Activated gamma-delta T cell (primary cell): Measurements from ENCODE around the gene STARD4.

Experiments
- DNase-seq: peaks from one replicate; lab custom pipeline; 2025; lab: John Stamatoyannopoulos, UW

The STARD4 gene

GRCh38 chr5:111528056-111528455, 15.7 kb upstream of the STARD4 start:
- DNase-seq: no peak

DNA sequence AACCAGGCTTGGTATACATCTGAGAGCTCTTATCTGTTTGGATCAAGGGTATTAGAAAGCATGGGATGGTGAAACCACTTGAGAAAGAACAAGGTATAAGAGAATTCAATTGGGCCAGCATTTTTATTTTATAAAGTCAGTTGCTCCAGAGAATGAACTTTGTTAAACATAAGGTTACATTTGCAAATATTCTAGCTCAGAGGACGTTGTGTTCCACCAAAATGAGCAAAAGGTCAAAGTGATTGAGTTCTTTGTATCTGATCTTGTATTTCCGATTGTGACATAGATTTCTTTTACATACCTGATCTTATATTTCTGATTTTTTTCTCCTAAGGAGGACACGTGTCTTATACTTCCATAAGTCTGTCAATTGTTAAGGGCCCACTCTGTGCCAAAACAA, 8.6 kb upstream of the STARD4 start:
- DNase-seq: no peak

GRCh38 chr5:111518777-111519176, 6.4 kb upstream of the STARD4 start:
- no peak for DNase-seq

DNA sequence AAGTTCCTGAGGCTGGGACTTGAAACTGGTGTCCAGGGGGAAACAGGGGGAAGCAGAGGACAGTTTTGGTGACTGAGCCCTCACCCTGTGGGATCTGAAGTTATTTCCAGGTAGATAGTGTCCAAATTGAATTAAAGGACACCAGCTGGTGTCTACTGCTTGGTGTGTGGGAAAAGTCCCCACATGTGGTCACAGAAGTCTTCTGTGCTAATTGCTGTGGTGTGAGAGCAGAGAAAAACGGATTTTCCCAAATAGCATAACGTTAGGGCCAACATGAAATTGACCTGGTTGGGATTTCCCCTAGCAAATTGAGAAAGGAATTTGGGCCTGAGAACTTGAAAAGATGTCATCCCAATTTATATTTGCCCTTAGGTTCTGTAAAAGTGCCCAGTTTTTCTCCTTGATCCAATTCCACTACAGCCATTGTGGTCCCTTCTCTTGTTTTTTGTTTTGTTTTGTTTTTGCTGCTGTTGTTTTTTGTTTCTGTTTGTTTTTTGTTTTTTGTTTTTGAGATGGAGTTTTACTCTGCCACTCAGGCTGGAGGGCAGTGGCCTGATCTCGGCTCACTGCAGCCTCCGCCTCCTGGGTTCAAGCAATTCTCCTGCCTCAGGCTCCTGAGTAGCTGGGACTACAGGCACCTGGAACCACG, 5.6 kb upstream of the STARD4 start:
- no peak for DNase-seq

DNA sequence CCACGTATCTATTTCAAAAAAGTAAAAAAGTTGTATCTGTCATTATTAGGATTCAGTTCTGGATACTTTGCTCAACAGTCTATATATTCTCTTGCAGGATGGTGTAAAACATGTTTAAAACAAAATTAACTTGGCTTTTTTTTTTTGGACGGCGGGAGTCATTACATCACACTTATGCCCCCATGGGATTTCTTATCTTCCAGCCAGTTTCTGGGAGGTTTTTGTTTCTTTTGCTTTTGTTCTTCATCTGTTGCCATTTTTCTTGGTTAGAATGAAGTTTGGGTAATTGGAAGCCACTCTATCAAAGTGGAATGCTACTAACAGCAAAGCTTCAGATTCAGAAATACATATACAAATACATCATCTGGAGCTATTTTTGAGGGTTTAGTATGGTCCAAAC, 1.8 kb upstream of the STARD4 start:
- DNase-seq: no peak

- DNase-seq: no peak
Measured at GRCh38 chr5:111513131-111513520, 791 bp upstream of the STARD4 start.

DNA sequence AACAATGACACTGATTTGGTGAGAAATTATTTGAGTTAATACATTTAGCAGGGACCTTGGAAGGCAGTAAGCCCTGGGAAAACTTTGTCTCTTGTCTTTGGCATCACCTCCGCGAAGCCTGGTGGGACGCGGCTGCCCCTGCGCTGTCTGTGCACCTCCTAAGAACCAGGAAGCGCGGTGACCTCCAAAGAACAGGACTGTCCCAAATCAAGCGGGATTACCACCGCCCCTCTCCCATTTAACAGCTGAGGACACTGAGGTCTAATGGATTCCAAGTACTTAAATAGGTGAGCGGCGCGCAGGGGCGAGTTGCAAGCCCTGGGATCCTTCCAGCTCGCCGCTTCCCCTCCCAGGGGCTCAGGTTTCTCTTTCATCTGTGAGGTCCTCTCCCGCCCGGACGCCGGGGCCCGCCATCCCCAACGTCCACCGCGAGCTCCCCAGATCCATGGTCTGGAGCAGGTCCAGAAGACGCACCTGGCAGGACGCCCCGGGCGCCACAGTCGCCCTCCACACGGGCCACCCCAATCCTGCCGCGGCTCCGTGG, 432 bp downstream of the STARD4 start:
- no peak for DNase-seq

- DNase-seq: no peak
Measured at GRCh38 chr5:111511174-111511830, 1.0 kb downstream of the STARD4 start.

GRCh38 chr5:111509119-111509518, 3.2 kb downstream of the STARD4 start:
- DNase-seq: no peak

- DNase-seq: no peak
Measured at GRCh38 chr5:111507276-111507675, 5.1 kb downstream of the STARD4 start.

DNA sequence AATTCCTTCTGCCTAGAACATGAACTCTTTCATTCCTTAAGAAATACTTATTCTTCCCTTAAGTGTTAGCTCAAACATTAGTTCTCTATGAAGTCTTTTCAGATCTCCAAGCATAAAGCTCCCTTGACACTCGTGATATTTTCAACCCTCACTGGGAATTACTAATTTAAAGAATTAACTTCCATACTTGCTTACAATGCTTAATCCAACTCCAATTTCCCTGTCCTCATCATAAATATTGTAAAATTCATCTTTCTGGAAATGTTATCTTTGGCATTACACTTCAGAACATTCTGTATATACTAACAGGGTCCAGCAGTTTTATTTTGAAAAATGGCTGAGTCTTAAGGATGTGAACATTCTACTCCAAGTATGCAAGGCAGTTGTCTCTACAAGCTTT, 7.2 kb downstream of the STARD4 start:
- DNase-seq: no peak

DNA sequence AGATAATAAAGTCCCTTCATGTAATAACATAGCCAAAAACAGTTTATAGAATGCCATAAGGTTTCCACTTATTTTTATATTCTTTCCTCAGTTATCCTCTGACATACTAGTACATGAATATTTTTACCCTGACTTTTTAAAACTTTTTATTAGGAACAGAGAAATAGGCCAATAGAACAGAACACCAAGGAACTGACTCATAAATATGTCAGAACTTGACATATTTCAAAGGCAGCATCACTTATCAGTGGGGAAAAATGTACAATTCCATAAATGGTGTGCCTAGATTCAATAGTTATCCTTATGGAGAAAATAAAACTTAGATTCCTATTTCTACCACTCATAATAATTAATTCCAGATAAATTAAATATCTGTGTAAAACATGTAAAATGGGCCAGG, 9.4 kb downstream of the STARD4 start:
- no peak for DNase-seq

DNA sequence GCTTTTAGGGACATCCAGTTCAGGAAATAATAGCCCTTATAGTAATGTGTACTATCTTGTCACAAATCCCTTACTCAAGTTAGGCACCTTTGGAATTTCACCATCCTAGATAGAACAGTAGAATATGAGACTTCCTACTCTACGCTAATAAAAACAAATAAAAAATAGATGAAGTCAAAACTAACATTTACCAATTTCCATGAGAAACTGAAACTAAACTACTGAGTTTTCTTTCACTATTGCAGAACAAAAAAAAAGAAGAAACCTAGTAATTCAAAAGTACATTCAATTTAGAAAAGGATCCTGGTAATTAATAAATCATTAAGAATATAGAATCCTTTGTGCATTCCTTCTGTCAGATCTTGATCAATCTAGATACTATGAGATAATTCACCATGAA, 14.0 kb downstream of the STARD4 start:
- no peak for DNase-seq

- no peak for DNase-seq
Measured at GRCh38 chr5:111495159-111495558, 17.2 kb downstream of the STARD4 start.

DNA sequence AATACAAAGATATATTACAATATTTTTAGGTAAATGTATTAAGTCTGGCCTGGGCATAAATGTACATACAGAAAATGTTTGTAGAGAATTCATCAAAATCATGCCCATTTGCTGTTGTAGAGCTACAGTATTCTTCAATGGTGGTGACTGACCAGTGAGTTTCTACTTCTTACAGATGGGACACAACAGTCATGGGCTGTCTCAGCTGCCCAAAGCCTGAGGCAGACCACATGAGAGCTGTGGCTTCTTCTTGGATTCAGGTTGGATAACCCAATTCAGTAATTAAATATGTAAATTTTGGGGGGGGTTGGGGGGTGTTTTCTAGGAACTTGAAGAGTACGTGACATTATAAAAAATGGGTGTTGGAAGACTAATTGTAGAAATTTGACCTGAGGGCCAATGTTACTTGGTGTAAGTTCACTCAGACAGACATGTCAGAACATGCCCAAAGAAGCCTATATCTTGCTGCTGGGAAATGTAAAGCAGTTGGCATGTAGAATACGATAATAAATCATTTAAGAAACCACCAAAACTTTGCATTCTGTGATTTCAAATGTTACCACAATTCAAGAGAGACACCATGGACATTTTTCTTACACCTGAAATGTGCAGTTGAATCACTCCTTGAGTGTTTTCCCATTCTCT, 17.9 kb downstream of the STARD4 start:
- DNase-seq: no peak

DNA sequence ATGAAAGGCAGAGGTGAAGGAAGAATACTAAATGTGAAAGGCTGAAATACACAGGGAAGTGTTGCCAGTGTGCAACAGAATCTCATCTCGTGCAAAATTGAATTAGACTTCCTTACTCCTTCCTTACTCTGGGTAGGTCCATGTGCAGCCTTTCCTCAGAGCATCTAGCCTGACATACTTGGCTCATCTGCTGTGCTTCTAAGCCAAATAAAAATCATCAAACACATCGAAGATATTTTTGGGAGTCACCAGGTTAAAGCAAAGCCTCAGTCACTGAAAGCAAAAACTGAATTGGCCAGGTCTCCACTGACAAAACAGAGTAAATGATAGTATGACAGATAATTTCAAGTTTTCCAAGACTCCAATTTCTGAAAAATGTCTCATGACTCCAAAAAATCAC, 19.3 kb downstream of the STARD4 start:
- DNase-seq: no peak

DNA sequence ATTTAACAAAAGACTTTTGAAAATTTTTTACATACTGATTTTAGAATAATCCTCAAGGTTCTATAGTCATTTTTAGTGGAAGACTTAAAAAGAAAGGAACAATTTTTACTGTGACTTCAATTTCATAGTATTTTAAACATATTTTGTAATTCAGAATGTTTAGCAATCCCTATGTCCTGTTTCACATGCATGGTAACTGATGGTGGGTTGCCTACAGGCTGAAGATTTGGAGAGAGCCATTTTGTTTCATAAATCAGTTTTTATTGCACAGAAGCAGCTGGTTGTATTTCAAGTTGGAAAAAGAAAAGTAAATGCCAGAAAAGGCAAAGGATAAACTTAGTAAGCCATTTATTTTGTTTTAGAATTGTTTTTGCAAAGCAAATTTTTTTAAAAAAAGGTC, 24.0 kb downstream of the STARD4 start:
- DNase-seq: no peak

DNA sequence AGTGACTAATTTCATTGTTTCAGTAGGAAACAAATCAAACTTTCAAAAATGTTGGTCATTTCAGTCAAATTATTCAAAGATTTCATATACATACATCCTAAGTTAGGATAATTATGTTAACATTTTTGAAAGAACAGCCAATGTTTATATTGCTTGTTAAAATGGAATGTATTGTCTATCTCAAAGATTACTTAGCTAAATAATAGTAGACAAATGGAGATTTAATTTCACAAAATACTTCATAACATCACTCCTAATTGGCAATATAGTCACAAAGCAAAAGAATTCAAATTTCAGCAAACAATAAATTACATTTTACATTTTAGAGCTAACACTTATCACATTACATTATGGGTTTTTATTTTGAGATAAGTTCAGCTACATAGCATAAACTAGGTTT, 25.4 kb downstream of the STARD4 start:
- no peak for DNase-seq

DNA sequence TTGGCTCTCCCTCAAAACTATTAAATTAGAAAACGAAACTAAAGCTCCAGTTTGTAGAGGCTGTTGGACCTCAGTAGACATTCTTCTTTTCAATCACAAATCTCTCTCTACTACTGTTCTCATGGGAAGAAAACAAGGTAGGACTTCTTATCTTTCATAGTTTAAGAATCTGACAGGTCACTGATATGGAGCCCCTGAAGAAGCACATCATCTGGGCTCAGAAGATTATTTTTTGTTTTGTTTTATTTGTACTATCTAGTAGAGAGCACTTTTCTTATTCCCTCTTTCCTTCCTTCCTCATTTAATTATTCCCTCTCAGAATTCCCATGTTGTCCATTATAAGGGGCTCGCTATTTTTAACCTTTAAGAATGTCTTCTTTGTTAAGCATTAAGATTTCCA, 26.3 kb downstream of the STARD4 start:
- DNase-seq: no peak

GRCh38 chr5:111480346-111480745, 32.0 kb downstream of the STARD4 start:
- no peak for DNase-seq

GRCh38 chr5:111478898-111479297, 33.4 kb downstream of the STARD4 start:
- no peak for DNase-seq

GRCh38 chr5:111478266-111478665, 34.1 kb downstream of the STARD4 start:
- DNase-seq: no peak

DNA sequence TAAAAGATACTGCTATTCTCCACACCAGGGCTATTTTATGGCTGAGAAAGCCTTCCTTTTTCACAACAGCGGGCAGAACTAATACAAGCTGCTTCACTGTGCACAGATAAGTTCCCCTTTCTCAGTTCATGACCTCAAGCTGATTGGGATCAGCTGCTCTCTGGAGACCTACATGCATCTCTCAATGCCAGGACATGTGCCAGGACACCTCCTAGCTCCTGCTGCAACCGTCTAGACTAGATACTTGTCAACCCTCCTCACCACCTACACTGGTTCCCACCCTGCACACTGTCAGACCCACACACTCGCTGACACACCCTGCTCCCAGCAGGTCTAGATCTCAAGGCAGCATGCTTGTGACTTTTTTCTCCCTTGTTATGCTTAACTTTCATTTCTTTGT, 39.8 kb downstream of the STARD4 start:
- DNase-seq: no peak
